H1 (cell line): ENCODE measurements around the gene PGA5. TPM values are rescaled to one million over a fixed set of nuclear protein-coding genes. Genes with fewer than 3 reads are reported as not detected.
"Not testable (repeated sequence)": the region's sequence is repeated elsewhere in the genome, so short reads cannot be mapped to it uniquely, and the experiment has no call there.

Experiments
- CTCF ChIA-PET: fragments of 300-600 bp; sonication (Branson Sonifier 250); formaldehyde crosslinking; loops from one replicate; lab custom pipeline; 2021; ENCODE audit not compliant: partially characterized antibody; lab: Charles Lee
- POLR2A ChIA-PET: fragments of 300-600 bp; sonication (Branson Sonifier 250); formaldehyde crosslinking; loops from one replicate; lab custom pipeline; 2021; ENCODE audit warnings: inconsistent platforms; ENCODE audit not compliant: partially characterized antibody; lab: Charles Lee
- DNase-seq, 2 experiments: peaks; one replicate each; pipeline versions ENCODE4 v3.0.0 to v3.0.0-alpha.2; 2010 to 2022; ENCODE audit warnings: low spot score in 2 of 2, low read depth in 1 of 2, mixed read lengths in 1 of 2
- FAIRE-seq: peaks from 2 replicates; lab custom pipeline; 2011; peaks lifted over from hg19 to GRCh38; lab: Jason Lieb, UNC
- H2AFZ ChIP-seq: 2 replicates; pipeline ENCODE4 v1.8.1; 2012; ENCODE audit warnings: low read length, inconsistent platforms
- H2AK5ac ChIP-seq: 2 replicates; pipeline ENCODE4 v1.6.1; 2013; ENCODE audit warnings: low read depth, low read length
- H2BK120ac ChIP-seq: replicated peaks from 2 replicates; pipeline ENCODE3; 2013; ENCODE audit warnings: low read depth, low read length, inconsistent platforms
- H2BK12ac ChIP-seq: 2 replicates; pipeline ENCODE4 v1.6.1; 2013; ENCODE audit warnings: low read depth, low read length
- H2BK15ac ChIP-seq: 2 replicates; pipeline ENCODE4 v1.6.1; 2013; ENCODE audit warnings: low read length
- H2BK20ac ChIP-seq: 2 replicates; pipeline ENCODE4 v1.6.1; 2013; ENCODE audit warnings: low read length
- H2BK5ac ChIP-seq: 2 replicates; pipeline ENCODE4 v1.6.1; 2013; ENCODE audit warnings: low read depth, low read length
- H3K14ac ChIP-seq: 2 replicates; pipeline ENCODE4 v1.6.1; 2013; ENCODE audit warnings: inconsistent platforms; ENCODE audit not compliant: insufficient read length
- H3K18ac ChIP-seq: 2 replicates; pipeline ENCODE4 v1.6.1; 2013; ENCODE audit warnings: low read length; ENCODE audit errors: extremely low read depth
- H3K23ac ChIP-seq: 2 replicates; pipeline ENCODE4 v1.6.1; 2013; ENCODE audit warnings: inconsistent platforms; ENCODE audit not compliant: insufficient read length
- H3K23me2 ChIP-seq: 2 replicates; pipeline ENCODE4 v1.6.1; 2013; ENCODE audit warnings: low read depth, low read length
- H3K27ac ChIP-seq: 2 replicates; pipeline ENCODE4 v1.6.1; 2011; ENCODE audit warnings: low read depth, low read length, inconsistent platforms
- H3K27me3 ChIP-seq, 4 experiments: replicated peaks in 1 of 4; 1 replicate in 1 of 4; 2 replicates in 3 of 4; pipeline versions ENCODE4 v1.6.1 to v1.8.1; 2011 to 2013; ENCODE audit warnings: low read length in 3 of 4, mild to moderate bottlenecking in 3 of 4, inconsistent platforms in 2 of 4, mixed read lengths in 2 of 4, moderate library complexity in 1 of 4; ENCODE audit not compliant: control insufficient read depth in 3 of 4, insufficient read depth in 3 of 4; ENCODE audit errors: extremely low read depth in 1 of 4
- H3K36me3 ChIP-seq, 4 experiments: 2 replicates each; pipeline versions ENCODE4 v1.6.1 to v1.8.1; 2011 to 2013; ENCODE audit warnings: mild to moderate bottlenecking in 4 of 4, low read length in 3 of 4, moderate library complexity in 2 of 4, control low read depth in 1 of 4, inconsistent platforms in 1 of 4; ENCODE audit not compliant: insufficient read depth in 4 of 4, control insufficient read depth in 2 of 4
- H3K4ac ChIP-seq: replicated peaks from 2 replicates; pipeline ENCODE3; 2013; ENCODE audit warnings: low read length, low read depth, mixed read lengths, inconsistent platforms; ENCODE audit not compliant: insufficient read length
- H3K4me1 ChIP-seq, 4 experiments: replicated peaks in 1 of 4; 1 replicate in 1 of 4; 2 replicates in 3 of 4; pipeline versions ENCODE4 v1.6.1 to v1.8.1; 2011 to 2013; ENCODE audit warnings: low read length in 3 of 4, inconsistent platforms in 2 of 4, mixed read lengths in 1 of 4; ENCODE audit not compliant: insufficient read depth in 4 of 4, control insufficient read depth in 3 of 4
- H3K4me2 ChIP-seq, 2 experiments: 2 replicates each; pipeline versions ENCODE4 v1.6.1 to v1.8.1; 2011 to 2013; ENCODE audit warnings: low read depth in 2 of 2, low read length in 2 of 2, control low read depth in 1 of 2, inconsistent platforms in 1 of 2, mild to moderate bottlenecking in 1 of 2; ENCODE audit not compliant: insufficient read depth in 1 of 2
- H3K4me3 ChIP-seq, 4 experiments: fragments of 200-600, 300-600 bp in 1 of 4; sonication (generic), shearing (Covaris generic), sonication (Bioruptor Twin) in 1 of 4; 2 replicates each; pipeline versions ENCODE4 v1.5.1 to v1.8.1; 2011 to 2016; ENCODE audit warnings: low read length in 4 of 4, low read depth in 3 of 4, control low read depth in 2 of 4, inconsistent platforms in 2 of 4, mild to moderate bottlenecking in 2 of 4, mixed read lengths in 1 of 4, moderate library complexity in 1 of 4; ENCODE audit not compliant: insufficient read depth in 2 of 4; ENCODE audit errors: extremely low read depth in 1 of 4
- H3K56ac ChIP-seq: replicated peaks from 2 replicates; pipeline ENCODE3; 2013; ENCODE audit warnings: low read depth, mild to moderate bottlenecking, mixed read lengths, low read length, inconsistent platforms; ENCODE audit not compliant: insufficient read length
- H3K79me1 ChIP-seq: 2 replicates; pipeline ENCODE4 v1.6.1; 2013; ENCODE audit warnings: low read depth, low read length, control low read depth
- H3K79me2 ChIP-seq, 2 experiments: 2 replicates each; pipeline versions ENCODE4 v1.6.1 to v1.8.1; 2012 to 2013; ENCODE audit warnings: low read length in 2 of 2, mild to moderate bottlenecking in 2 of 2, inconsistent platforms in 1 of 2; ENCODE audit not compliant: insufficient read depth in 2 of 2, control insufficient read depth in 1 of 2
- H3K9ac ChIP-seq, 4 experiments: replicated peaks in 1 of 4; 1 replicate in 1 of 4; 2 replicates in 3 of 4; pipeline versions ENCODE4 v1.6.1 to v1.8.1; 2011 to 2013; ENCODE audit warnings: low read depth in 3 of 4, low read length in 3 of 4, control low read depth in 2 of 4, mild to moderate bottlenecking in 2 of 4, moderate library complexity in 2 of 4, inconsistent platforms in 1 of 4; ENCODE audit errors: extremely low read depth in 1 of 4
- H3K9me3 ChIP-seq, 2 experiments: 2 replicates each; pipeline versions ENCODE4 v1.6.1 to v1.8.1; 2012 to 2013; ENCODE audit warnings: mild to moderate bottlenecking in 2 of 2, moderate library complexity in 2 of 2, control low read depth in 1 of 2, inconsistent platforms in 1 of 2, low read depth in 1 of 2, low read length in 1 of 2, mixed read lengths in 1 of 2; ENCODE audit not compliant: insufficient read depth in 2 of 2
- H4K20me1 ChIP-seq, 2 experiments: replicated peaks in 1 of 2; 2 replicates each; pipeline versions ENCODE3 to v1.8.1; 2011 to 2013; ENCODE audit warnings: inconsistent platforms in 2 of 2, low read length in 2 of 2, mild to moderate bottlenecking in 1 of 2; ENCODE audit not compliant: insufficient read depth in 2 of 2, control insufficient read depth in 1 of 2
- H4K5ac ChIP-seq: 2 replicates; pipeline ENCODE4 v1.6.1; 2013; ENCODE audit warnings: low read length, low read depth, mixed read lengths, inconsistent platforms; ENCODE audit not compliant: insufficient read length
- H4K8ac ChIP-seq: 2 replicates; pipeline ENCODE4 v1.8.0; 2013; ENCODE audit warnings: mild to moderate bottlenecking, moderate library complexity, low read length, inconsistent platforms; ENCODE audit not compliant: insufficient read depth; ENCODE audit errors: extremely low read depth
- H4K91ac ChIP-seq: replicated peaks from 2 replicates; pipeline ENCODE3; 2013; ENCODE audit warnings: low read length, mixed read lengths, inconsistent platforms; ENCODE audit not compliant: insufficient read length
- WGBS, 2 experiments: shearing (Covaris generic) in 1 of 2; methylation state at CpG; one replicate each; pipeline versions ENCODE4 v1.1.6 to v1.1.7; 2013 to 2015; ENCODE audit warnings: low lambda C conversion rate in 2 of 2, mixed read lengths in 2 of 2, inconsistent platforms in 1 of 2, low coverage in 1 of 2, missing lambda C conversion rate in 1 of 2; ENCODE audit not compliant: insufficient replicate concordance in 2 of 2, insufficient coverage in 1 of 2, insufficient read length in 1 of 2; ENCODE audit errors: extremely low coverage in 1 of 2, missing lambda C conversion rate in 1 of 2; 5-methylcytosine and 5-hydroxymethylcytosine counted together
- polyA plus RNA-seq, 7 experiments: library from polyadenylated mRNA; depleted of rRNA in 3 of 7; stranded (reverse) in 5 of 7; unstranded in 2 of 7; fragments of >200 nt in 5 of 7; fragments of 200-250 nt in 2 of 7; gene quantifications; 1 replicate in 5 of 7; 2 replicates in 1 of 7; 4 replicates in 1 of 7; pipeline versions ENCODE4 v1.2.1 to v1.2.3, GENCODE V29; 2011 to 2013; ENCODE audit warnings: missing spikeins in 2 of 7, mixed read lengths in 2 of 7
- total RNA-seq: library from RNA; stranded (reverse); fragmentation: NEBNext Ultra II Directional; extraction: Animal tissue kit (Norgen Biotek cat#: 25700); gene quantifications from 2 replicates; pipeline ENCODE4 v1.2.1, GENCODE V29; 2021

Gene PGA5
- total and polyA plus RNA-seq, 2 of the 8 experiments (the other 6 are each of a cell fraction or from before 2014, with no cell fraction given) = 0.67 to 2.0 TPM

DNA sequence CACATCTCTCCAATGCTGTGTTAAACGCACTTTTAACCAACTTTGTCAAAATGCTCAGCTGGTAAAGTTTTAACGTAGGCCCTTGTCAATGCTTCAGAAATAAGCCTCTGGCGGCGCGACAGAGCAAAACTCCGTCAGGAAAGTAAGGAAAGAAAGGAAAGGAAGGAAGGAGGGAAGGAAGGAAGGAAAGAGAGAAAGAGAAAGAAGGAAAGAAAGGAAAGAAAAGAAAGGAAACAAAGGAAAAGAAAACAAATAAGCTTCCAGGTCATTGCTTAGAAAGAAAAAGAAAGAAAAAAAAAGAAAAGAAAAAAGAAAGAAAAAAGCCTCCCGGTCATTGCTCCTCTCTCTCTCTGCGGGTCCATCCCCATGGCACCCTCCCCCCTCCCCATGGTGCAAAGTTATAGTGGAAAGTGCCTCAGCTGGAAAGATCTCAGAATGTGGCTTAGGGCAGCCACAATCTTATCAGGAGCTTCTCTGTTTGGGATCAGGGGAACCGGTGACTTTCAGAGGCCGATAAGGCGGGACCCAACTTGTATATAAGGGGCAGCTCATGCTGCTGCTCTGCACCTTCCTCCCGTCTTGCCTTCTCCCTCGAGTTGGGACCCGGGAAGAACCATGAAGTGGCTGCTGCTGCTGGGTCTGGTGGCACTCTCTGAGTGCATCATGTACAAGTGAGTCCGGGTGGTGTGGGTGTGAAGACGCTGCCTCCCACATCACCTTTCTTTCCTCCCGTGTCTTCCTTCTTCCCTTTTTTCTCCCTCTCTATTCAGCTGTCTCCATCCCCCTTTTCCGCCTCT is 37.8 kb upstream of the PGA5 start, which contains the start of gene PGA3:
Gene PGA3, plus strand, starts transcription at position 566 of the 797 bp plus-strand sequence. Its CDS starts 50 bp downstream, at position 616.
- H2AK5ac ChIP-seq, H3K36me3 ChIP-seq, FAIRE-seq, H3K9ac ChIP-seq, H2AFZ ChIP-seq, H3K79me1 ChIP-seq, H2BK12ac ChIP-seq, H4K5ac ChIP-seq, DNase-seq, H3K27me3 ChIP-seq, POLR2A ChIA-PET, H3K23me2 ChIP-seq, H2BK15ac ChIP-seq, H3K18ac ChIP-seq, H3K9me3 ChIP-seq, H3K4me2 ChIP-seq, H3K27ac ChIP-seq, H3K4ac ChIP-seq, H3K23ac ChIP-seq, H3K79me2 ChIP-seq, H2BK5ac ChIP-seq, H3K4me3 ChIP-seq, H4K91ac ChIP-seq, H3K14ac ChIP-seq, H2BK120ac ChIP-seq, H3K56ac ChIP-seq, H4K20me1 ChIP-seq, H2BK20ac ChIP-seq, H4K8ac ChIP-seq, H3K4me1 ChIP-seq: not testable (repeated sequence)
- CTCF ChIA-PET = interaction anchor here (0.7 to 1.7 kb wide), 2 partner anchors 15 to 19 kb away, joined by 4 to 5 read pairs; no protein-coding TSS in a partner anchor
- WGBS, 2 experiments = 79% methylated on average over 9 of the region's 18 CpGs; no CpG with 5 or more reads in 1 of the 2 experiments
